Measurements from ENCODE around the gene MEX3A.

The MEX3A gene

GRCh38 chr1:156097499-156098178 lies 15.4 kb upstream of the MEX3A start:
- no peaks in the 10 kb centered on the region for H3K36me3 ChIP-seq (ENCODE audit: insufficient read depth, low read length)
- no peaks in the 10 kb centered on the region for H3K9me3 ChIP-seq (replicated peaks; ENCODE audit: low read length)
- peak overlapping the region; percentile 82 for H3K9ac ChIP-seq (ENCODE audit: low read depth, low read length)
- no peaks in the 10 kb centered on the region for H3K27me3 ChIP-seq (ENCODE audit: control insufficient read depth, insufficient read depth, low read length)
- H3K4me2 ChIP-seq (ENCODE audit: low read length), result no peak overlapping the region
- H3K4me1 ChIP-seq (ENCODE audit: control insufficient read depth, insufficient read depth, low read length), result peaks cover 22% of the 10 kb centered on the region
- no peak overlapping the region for H3K4me3 ChIP-seq (ENCODE audit: low read length)

GRCh38 chr1:156096640-156097391 lies 14.6 kb upstream of the MEX3A start:
- Histone ChIP-seq H3K9me3 (replicated peaks; ENCODE audit: low read length) (no peaks in the 10 kb centered on the region), H3K4me3 (ENCODE audit: low read length) (peak overlapping the region; percentile 34), H3K4me1 (ENCODE audit: control insufficient read depth, insufficient read depth, low read length) (peaks cover 15% of the 10 kb centered on the region), H3K9ac (ENCODE audit: low read depth, low read length) (peak overlapping the region; percentile 82), H3K4me2 (ENCODE audit: low read length) (peak overlapping the region; percentile 58), H3K36me3 (ENCODE audit: insufficient read depth, low read length) (no peaks in the 10 kb centered on the region), H3K27me3 (ENCODE audit: control insufficient read depth, insufficient read depth, low read length) (no peaks in the 10 kb centered on the region)

GRCh38 chr1:156095906-156096508 lies 13.7 kb upstream of the MEX3A start:
- peak overlapping the region; percentile 82 for H3K9ac ChIP-seq (ENCODE audit: low read depth, low read length)
- H3K36me3 ChIP-seq (ENCODE audit: insufficient read depth, low read length), result no peaks in the 10 kb centered on the region
- peaks cover 15% of the 10 kb centered on the region for H3K4me1 ChIP-seq (ENCODE audit: control insufficient read depth, insufficient read depth, low read length)
- no peaks in the 10 kb centered on the region for H3K9me3 ChIP-seq (replicated peaks; ENCODE audit: low read length)
- no peaks in the 10 kb centered on the region for H3K27me3 ChIP-seq (ENCODE audit: control insufficient read depth, insufficient read depth, low read length)
- no peak overlapping the region for H3K4me2 ChIP-seq (ENCODE audit: low read length)
- no peak overlapping the region for H3K4me3 ChIP-seq (ENCODE audit: low read length)

- Histone ChIP-seq H3K36me3 (ENCODE audit: insufficient read depth, low read length) (no peaks in the 10 kb centered on the region), H3K4me3 (ENCODE audit: low read length) (no peak overlapping the region), H3K9ac (ENCODE audit: low read depth, low read length) (no peak overlapping the region), H3K27me3 (ENCODE audit: control insufficient read depth, insufficient read depth, low read length) (no peaks in the 10 kb centered on the region), H3K9me3 (replicated peaks; ENCODE audit: low read length) (no peaks in the 10 kb centered on the region), H3K4me2 (ENCODE audit: low read length) (no peak overlapping the region), H3K4me1 (ENCODE audit: control insufficient read depth, insufficient read depth, low read length) (peaks cover 7% of the 10 kb centered on the region)
Measured at GRCh38 chr1:156091610-156092009, 9.3 kb upstream of the MEX3A start.

- H3K9ac ChIP-seq (ENCODE audit: low read depth, low read length), result no peak overlapping the region
- H3K4me3 ChIP-seq (ENCODE audit: low read length), result no peak overlapping the region
- no peaks in the 10 kb centered on the region for H3K27me3 ChIP-seq (ENCODE audit: control insufficient read depth, insufficient read depth, low read length)
- no peak overlapping the region for H3K4me2 ChIP-seq (ENCODE audit: low read length)
- H3K4me1 ChIP-seq (ENCODE audit: control insufficient read depth, insufficient read depth, low read length), result no peaks in the 10 kb centered on the region
- H3K9me3 ChIP-seq (replicated peaks; ENCODE audit: low read length), result no peaks in the 10 kb centered on the region
- no peaks in the 10 kb centered on the region for H3K36me3 ChIP-seq (ENCODE audit: insufficient read depth, low read length)
Measured at GRCh38 chr1:156090840-156091188, 8.5 kb upstream of the MEX3A start.

GRCh38 chr1:156090138-156090839 lies 8.0 kb upstream of the MEX3A start:
- H3K36me3 ChIP-seq (ENCODE audit: insufficient read depth, low read length), result no peaks in the 10 kb centered on the region
- no peak overlapping the region for H3K4me3 ChIP-seq (ENCODE audit: low read length)
- no peak overlapping the region for H3K4me2 ChIP-seq (ENCODE audit: low read length)
- H3K4me1 ChIP-seq (ENCODE audit: control insufficient read depth, insufficient read depth, low read length), result no peaks in the 10 kb centered on the region
- H3K9me3 ChIP-seq (replicated peaks; ENCODE audit: low read length), result no peaks in the 10 kb centered on the region
- H3K27me3 ChIP-seq (ENCODE audit: control insufficient read depth, insufficient read depth, low read length), result no peaks in the 10 kb centered on the region
- H3K9ac ChIP-seq (ENCODE audit: low read depth, low read length), result no peak overlapping the region

- no peak overlapping the region for H3K4me3 ChIP-seq (ENCODE audit: low read length)
- H3K9ac ChIP-seq (ENCODE audit: low read depth, low read length), result no peak overlapping the region
- H3K4me2 ChIP-seq (ENCODE audit: low read length), result no peak overlapping the region
- no peaks in the 10 kb centered on the region for H3K36me3 ChIP-seq (ENCODE audit: insufficient read depth, low read length)
- H3K27me3 ChIP-seq (ENCODE audit: control insufficient read depth, insufficient read depth, low read length), result no peaks in the 10 kb centered on the region
- no peaks in the 10 kb centered on the region for H3K4me1 ChIP-seq (ENCODE audit: control insufficient read depth, insufficient read depth, low read length)
- no peaks in the 10 kb centered on the region for H3K9me3 ChIP-seq (replicated peaks; ENCODE audit: low read length)
Measured at GRCh38 chr1:156089704-156090103, 7.4 kb upstream of the MEX3A start.

GRCh38 chr1:156086256-156086662 lies 4.0 kb upstream of the MEX3A start:
- no peak overlapping the region for H3K4me2 ChIP-seq (ENCODE audit: low read length)
- no peak overlapping the region for H3K9ac ChIP-seq (ENCODE audit: low read depth, low read length)
- H3K36me3 ChIP-seq (ENCODE audit: insufficient read depth, low read length), result no peaks in the 10 kb centered on the region
- peaks cover 6% of the 10 kb centered on the region for H3K4me1 ChIP-seq (ENCODE audit: control insufficient read depth, insufficient read depth, low read length)
- no peak overlapping the region for H3K4me3 ChIP-seq (ENCODE audit: low read length)
- H3K27me3 ChIP-seq (ENCODE audit: control insufficient read depth, insufficient read depth, low read length), result no peaks in the 10 kb centered on the region
- H3K9me3 ChIP-seq (replicated peaks; ENCODE audit: low read length), result no peaks in the 10 kb centered on the region

GRCh38 chr1:156083800-156084790 lies 1.8 kb upstream of the MEX3A start:
- Histone ChIP-seq H3K4me3 (ENCODE audit: low read length) (no peak overlapping the region), H3K4me2 (ENCODE audit: low read length) (no peak overlapping the region), H3K9ac (ENCODE audit: low read depth, low read length) (no peak overlapping the region), H3K27me3 (ENCODE audit: control insufficient read depth, insufficient read depth, low read length) (no peaks in the 10 kb centered on the region), H3K36me3 (ENCODE audit: insufficient read depth, low read length) (no peaks in the 10 kb centered on the region), H3K9me3 (replicated peaks; ENCODE audit: low read length) (no peaks in the 10 kb centered on the region), H3K4me1 (ENCODE audit: control insufficient read depth, insufficient read depth, low read length) (peaks cover 15% of the 10 kb centered on the region)

- Histone ChIP-seq H3K9me3 (replicated peaks; ENCODE audit: low read length) (no peaks in the 10 kb centered on the region), H3K4me3 (ENCODE audit: low read length) (peak overlapping the region; percentile 86), H3K9ac (ENCODE audit: low read depth, low read length) (peak overlapping the region; percentile 72), H3K4me2 (ENCODE audit: low read length) (peak overlapping the region; percentile 99), H3K27me3 (ENCODE audit: control insufficient read depth, insufficient read depth, low read length) (no peaks in the 10 kb centered on the region), H3K36me3 (ENCODE audit: insufficient read depth, low read length) (peaks cover 5% of the 10 kb centered on the region), H3K4me1 (ENCODE audit: control insufficient read depth, insufficient read depth, low read length) (peaks cover 15% of the 10 kb centered on the region)
Measured at GRCh38 chr1:156081917-156082308, 352 bp downstream of the MEX3A start.
